ENCODE results near the gene FAT1.

Gene FAT1

DNA sequence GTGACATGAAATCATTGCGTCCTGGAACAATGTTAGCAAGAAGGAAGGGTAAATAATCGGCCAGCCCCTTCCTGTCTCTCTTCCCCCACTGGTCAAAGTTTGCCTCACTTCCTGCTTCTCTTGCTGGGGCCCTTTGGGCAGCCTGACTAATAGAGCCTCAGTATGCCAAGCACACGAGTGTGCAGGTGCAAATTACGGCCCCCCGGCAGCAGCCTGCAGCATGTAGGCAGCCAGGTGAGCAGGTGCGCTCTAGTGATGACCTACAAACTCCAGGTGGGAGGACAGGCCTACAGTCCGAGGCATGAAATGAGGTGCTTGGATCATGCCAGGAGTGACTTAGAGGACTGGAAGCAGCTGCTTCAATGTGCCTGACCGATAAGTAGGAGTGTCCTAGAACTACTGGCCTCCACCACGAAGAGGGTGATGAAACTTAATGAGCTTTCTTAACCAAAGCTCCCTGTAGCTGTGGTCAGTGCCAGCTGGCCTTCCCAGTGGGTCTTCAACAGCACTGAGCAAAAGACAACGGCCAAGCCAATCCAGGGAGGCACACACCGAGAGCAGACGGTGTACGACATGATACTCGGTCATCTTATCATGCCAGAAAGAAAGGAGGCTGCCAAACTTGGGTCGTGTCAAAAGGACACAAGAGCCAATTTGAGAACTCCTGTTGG lies 26.1 kb upstream of the FAT1 start:
- DNase-seq (ENCODE audit: low spot score): no peak

DNA sequence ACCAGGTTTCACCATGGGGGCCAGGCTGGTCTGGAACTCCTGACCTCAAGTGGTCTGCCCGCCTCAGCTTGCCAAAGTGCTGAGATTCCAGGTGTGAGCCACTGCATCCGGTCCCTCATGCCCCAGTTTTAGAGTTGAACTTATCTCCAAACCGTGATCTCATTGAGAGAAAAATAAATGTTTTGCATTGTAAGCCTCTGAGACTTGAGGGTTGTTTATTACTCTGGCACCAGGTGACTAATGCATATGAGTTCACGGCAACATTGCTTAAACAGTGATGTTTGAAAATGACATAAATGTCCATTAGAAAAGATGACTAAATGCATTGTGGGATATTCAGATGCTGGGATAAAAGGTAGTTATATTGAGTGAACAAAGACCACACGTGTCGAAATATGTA lies 22.9 kb upstream of the FAT1 start:
- no peak for DNase-seq (ENCODE audit: low spot score)

DNA sequence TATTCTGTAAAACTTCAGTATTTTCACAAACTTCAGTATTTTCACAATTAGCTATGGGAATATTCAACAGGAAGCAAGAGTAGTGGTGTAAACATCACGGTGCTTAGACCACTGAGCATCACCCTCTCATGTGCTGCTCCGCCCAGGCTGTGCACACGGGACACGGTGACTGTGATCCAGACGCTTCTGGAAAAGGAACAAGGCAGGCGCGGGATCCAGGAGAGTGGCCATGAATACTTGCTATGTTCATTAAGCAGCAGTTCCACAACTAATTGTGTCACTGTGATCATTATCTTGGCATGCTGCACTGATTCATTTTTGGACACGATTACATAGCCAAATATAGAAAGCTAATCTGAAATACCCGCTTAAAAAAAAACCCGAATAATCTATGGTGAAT lies 19.6 kb upstream of the FAT1 start:
- DNase-seq (ENCODE audit: low spot score): no peak

DNA sequence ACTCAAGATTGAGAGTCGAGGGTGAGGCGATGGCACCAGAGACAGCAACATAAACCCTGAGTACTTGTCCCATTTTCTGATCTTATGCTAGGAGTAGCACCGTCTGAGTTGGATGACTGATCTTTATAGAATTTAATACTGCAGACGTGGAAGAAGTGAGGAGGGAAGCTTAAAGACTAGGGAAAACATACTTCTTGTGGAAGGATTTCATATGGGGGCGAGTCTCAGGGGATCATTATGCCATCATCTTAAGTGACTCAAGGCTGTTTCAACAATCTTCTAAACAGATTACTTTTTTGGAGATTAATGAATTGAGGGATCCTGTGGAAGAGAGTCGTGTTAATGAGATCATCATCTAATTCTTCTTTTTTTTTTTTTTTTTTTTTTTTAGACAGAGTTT lies 17.2 kb upstream of the FAT1 start:
- no peak for DNase-seq (ENCODE audit: low spot score)

DNA sequence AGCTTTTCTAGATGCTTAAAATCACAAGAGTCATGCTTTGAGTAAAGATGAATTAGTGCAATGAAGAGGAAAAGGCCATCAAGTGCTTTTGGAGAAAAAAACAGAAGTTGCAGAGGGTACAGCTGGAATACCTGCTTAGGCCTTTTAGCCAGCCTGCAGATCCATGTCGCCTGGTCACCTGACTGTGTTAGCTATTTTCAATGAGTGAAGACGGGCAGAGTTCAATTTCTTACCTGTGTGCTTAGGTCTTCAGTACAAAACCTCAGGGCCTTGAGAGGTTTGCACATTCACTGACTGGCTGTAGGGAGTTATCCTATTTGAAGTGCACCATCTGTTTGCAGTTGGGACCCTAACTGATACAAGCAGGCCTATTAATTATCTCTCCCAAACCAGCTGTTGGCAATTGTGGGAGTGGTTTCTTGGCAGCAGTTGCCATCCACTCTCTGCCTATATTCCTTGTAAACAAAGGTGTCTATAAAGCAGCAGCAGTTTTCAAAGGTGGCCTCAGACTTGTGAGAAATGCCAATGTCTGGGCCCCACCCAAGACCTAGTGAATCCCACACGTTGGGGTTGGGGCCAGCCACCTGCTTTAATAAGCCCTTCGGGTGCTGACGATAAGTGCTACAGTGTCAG lies 16.3 kb upstream of the FAT1 start:
- DNase-seq (ENCODE audit: low spot score): peak; percentile 63

DNA sequence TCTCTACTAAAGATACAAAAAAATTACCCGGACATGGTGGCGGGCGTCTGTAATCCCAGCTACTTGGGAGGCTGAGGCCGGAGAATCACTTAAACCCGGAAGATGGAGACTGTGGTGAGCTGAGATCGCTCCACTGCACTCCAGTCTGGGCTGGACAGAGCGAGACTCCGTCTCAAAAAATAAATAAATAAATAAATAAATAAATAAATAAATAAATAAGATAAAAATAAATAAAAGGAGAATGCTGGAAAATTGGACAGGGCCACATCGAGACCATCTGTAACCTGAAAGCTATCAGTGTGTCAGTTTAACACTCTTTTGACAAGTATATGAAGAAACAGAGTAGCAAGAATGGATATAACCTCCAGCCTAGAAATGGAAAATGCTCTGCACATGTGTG lies 15.7 kb upstream of the FAT1 start:
- DNase-seq (ENCODE audit: low spot score): no peak

DNA sequence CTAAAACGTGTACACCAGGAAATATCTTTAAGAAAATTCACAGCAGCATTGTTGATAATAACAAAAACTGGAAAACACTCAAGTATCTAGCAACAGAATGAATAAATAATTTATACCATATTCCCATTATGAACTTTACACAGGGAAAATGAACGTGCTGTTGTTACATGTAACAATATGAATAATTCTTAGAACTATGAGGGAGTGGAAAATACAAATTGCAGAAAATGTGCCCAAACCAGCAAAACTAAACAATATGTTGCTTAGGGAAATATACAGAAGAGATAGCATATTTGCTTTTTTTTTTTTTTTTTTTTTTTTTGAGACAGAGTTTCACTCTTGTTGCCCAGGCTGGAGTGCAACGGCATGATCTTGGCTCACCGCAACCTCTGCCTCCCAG lies 14.8 kb upstream of the FAT1 start:
- no peak for DNase-seq (ENCODE audit: low spot score)

DNA sequence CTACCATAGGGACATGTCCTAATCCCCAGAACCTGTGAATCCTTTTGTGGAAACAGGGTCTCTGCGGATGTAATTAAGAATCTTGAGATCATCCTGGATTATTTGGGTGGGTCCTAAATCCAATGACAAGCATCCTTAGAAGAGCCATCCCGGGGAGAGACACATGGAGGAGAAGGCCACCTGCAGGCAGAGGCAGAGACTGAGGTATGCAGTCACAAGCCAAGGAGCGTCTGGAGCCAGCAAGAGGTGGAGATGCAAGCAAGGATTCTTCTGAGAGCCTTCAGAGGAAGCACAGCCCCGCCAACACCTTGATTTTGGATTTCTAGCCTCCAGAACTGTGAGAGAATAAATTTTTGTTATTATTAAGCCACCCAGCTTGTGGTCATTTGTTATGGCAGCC lies 13.8 kb upstream of the FAT1 start:
- no peak for DNase-seq (ENCODE audit: low spot score)

DNA sequence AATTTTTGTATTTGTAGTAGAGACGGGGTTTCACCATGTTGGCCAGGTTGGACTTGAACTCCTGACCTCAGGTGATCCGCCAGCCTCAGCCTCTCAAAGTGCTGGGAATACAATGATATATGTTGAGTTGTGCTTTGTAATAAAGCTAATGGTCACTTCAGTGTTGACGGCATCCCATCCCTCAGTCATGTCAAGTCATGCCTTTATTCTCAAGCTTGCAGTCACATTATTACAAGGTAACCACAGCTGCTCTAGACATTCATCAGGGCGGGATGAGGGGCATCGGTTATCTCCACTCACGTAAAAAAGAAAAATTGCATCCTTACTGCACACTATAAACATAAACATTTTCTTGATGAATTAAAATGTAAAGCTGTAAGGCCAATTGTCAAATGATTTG lies 12.8 kb upstream of the FAT1 start:
- no peak for DNase-seq (ENCODE audit: low spot score)

DNA sequence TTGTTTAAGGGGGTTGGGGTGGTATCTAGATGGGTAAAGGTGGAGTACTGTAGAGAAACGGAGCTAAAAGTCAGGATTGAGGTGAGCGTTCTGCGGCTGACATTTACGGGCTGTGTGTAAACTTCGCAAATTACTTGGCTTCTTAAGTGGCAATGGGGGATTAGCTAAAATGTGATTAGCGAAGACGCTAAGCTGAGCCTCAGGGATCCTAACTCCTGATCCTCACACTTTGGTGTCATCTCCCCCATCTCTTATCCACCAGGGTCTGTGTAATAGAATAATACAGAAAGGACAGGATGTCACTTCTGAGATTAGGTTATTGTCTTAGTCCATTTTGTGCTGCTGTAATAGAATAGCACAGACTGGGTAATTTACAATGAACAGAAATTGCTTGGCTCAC lies 10.6 kb upstream of the FAT1 start:
- DNase-seq (ENCODE audit: low spot score): no peak

DNA sequence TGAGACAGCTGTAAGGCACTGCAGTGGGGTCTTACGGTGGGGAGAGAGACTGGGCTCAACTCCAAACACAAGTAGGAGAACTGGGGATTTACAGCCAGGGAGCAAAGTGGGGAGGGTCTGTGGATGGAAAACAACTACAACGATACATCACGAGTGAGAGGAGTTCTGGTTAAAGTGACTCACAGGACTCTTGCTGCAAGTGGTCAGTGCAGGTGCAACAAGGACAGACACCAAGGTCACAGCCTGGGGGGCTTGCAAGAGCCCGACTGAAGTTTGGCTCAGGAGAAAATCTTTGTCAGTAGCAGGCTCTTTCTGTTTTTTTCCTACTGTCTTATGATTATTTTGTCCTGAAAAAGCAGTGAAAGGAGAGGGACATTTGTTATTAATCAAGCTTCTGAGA lies 10.1 kb upstream of the FAT1 start:
- DNase-seq (ENCODE audit: low spot score): no peak

DNA sequence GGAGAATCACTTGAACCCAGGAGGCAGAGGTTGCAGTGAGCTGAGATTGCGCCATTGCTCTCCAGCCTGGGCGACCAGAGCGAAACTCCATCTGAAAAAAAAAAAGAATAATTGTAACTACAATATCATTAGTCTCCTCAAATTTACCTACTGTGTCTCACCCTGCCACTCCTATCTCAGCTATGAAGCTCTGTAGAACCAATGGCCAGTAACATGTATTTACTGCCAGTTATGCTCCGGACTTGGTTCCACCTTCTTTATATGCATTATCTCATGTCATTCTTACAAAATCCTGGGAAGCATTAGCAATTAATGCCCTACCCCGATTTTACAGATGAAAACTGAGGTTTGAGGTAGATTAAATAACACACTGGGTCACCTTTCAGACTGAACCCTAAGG lies 7.0 kb upstream of the FAT1 start:
- no peak for DNase-seq (ENCODE audit: low spot score)

DNA sequence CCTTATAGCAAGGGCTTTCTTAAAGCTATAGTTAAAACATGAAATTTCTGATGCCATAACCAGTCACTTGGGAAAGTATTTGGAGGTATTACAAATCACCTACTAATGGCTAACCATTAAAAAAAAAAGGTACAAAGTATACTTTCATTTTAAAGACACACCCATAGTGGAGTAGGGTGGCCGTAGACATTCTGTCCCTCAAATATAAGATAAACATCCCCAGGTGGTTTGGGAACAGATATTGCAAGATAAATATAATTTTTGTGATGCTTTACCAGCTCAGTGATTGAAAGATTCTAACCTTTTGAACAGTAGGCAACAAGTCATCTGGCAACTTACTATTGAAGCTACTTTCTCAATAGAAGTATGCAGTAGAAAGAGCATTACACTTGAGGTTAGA lies 6.2 kb upstream of the FAT1 start:
- no peak for DNase-seq (ENCODE audit: low spot score)

DNA sequence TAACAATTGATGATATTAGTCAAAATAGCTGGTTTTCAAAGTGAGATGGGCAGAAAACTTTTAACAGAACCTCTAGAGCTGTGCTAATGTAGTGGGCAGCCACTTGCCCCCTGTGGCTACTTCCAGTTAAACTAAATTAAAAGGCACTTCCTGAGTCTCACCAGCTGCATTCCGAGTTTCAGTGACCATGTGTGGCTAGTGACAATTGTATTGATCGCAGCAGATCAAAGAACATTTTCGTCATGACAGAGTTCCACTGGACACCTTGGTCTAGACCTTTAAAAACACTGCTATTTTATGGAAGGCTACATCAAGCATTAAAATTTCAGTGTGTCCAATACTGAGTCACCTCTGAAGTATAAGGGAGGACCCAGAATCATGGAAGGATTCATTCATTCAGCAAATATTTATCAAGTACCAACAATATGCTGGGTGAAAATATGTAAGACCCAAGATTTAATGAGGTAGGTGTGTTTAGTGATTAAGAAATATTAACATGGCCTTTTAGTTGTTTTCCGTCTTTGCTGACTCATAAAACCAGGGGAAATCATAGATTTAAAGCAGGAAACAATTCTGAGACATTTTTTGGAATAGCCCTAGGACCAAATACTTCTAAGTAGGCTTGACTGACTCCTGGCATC lies 5.1 kb upstream of the FAT1 start:
- DNase-seq (ENCODE audit: low spot score): no peak

DNA sequence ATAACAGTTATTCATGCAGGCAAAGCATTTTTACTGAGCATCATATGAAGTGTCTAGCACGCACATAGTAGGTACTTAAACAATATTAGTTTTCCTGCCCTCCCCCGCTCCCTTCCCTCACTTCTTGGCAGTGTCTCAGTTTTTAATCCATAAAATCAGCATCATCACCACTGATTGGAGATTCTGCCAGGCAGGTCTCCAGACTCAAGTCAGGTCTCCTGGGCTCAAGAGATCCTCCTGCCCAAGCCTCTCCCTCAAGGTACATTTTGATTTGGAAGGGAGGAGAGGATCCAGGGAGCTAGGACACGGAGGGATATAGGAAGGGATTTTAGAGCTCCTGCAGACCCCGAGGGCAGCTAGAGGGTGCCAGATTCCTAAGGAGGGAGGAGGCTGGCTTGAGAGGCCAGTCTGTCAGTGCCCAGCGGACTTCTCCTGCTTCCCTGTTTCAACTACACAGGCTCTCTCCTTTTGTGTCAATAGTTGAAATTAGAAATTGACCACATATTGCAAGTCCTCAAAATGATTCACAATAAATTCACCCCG lies 4.4 kb upstream of the FAT1 start:
- DNase-seq (ENCODE audit: low spot score): no peak

DNA sequence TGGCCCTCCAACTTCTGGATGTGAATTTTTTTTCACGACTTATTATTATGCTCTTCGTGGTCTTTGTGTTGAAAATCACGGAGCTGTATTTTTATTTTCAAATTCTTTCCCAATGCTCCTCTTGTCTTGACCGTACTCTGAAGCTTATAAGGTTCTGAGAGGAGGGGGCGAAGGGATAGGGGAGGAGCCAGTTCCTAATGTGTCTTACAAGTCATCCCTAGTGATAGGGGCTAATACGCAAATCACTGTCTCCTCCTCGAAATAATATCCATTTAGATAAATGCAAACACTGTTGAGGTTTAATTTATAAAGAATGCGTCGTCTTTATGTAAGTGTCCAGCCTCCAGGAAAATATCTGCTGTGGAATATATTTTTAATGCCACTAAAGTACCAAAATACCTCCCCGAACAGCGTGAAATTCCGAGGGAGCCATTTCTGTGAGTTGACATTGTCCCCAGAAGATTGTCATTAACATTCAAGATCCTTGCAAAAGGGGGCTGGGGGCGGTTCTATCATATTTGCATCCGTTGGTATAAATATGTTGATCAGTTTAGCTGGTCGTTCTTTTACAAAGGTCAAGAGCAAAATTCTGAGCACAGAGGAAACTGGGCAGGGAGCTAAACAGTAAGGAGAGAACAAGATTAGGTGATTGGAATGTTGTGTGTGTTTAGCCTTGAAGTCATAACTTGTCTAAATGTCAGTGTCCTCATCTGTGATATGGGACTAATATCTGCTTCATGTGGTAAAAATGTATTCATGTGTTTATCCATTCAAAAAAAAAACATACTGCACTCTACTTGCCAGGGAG lies 3.7 kb upstream of the FAT1 start:
- DNase-seq (ENCODE audit: low spot score): no peak

DNA sequence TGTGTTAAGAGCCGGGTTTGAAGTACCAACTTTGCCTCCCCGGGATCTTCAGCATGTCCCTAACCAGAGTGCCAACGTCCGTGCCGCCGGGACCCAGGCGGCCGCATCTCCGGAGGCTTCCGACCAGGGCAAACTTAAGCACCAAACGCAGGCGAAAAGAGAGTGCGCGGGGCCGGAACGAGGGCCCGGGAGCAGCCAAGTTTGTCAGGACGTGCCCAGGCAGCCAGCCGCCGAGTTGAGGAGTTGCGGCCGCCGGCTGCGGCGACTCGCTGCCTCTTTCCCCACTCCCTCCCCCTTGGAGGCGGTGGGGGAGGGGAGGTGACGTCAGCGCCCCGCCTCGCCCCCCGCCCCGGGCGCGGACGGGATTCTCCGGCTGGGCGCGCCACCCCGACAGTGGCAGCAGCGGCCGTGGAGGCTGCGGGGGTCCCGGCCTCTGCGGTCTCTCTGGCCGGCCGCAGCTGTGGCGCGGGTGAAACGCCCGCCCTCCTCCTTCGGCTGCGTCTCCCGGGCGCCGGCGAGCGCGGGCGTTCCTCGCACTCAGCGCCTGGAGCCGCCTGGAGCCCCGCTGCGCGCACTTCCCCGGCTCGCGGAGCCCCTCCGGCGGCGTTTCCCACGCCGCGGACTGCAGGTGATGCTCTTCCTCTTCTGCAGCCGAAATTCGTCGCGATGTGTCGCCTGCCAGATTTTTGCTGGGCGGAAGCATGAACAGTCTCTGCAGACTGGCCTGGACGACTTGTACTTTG lies 2.9 kb upstream of the FAT1 start:
- DNase-seq (ENCODE audit: low spot score): no peak

DNA sequence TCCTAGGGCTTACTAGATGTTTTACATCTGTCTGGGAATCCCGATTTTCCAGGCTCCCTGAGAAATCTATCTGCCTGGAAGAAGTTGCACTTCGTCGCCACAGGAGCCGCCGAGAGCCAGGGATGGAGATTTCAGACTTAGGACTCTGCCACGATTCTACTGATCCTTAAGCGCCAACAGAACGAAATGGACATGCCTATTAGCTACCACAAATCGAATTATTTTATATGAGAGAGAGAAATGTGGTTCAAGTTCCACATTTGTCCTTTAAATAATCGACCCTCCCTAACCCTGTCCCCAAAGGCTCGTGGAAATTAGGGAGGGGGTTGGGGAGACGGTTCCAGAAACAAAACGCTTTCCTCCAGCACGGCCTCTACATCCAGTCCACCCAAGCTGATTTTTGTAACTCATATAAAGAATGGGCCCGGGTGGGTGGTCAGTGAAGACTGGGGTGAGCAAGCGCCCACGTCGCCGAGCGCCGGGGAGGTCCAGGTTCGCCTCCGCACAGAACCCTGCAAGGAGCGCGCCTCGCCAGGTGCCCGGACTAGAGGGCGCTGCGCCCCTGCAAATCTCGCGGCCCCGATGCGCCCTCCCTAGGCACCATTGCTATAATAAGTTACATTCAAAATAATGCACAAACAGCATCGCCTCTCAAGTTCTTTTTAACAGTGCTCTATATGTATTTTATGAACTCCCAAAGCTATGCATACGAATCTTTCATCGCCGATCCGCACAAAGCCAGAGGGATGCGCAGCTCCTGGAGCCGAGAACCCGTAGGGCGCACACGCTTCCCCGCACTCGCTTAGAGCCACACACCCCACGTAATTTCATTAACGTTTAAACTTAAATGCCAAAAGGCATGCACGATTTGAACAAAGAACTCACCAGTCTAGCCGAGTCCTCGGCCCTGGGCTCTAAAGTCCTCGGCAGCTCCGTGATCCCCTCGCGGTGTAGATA lies 2.1 kb upstream of the FAT1 start:
- DNase-seq (ENCODE audit: low spot score): peak; percentile 29

DNA sequence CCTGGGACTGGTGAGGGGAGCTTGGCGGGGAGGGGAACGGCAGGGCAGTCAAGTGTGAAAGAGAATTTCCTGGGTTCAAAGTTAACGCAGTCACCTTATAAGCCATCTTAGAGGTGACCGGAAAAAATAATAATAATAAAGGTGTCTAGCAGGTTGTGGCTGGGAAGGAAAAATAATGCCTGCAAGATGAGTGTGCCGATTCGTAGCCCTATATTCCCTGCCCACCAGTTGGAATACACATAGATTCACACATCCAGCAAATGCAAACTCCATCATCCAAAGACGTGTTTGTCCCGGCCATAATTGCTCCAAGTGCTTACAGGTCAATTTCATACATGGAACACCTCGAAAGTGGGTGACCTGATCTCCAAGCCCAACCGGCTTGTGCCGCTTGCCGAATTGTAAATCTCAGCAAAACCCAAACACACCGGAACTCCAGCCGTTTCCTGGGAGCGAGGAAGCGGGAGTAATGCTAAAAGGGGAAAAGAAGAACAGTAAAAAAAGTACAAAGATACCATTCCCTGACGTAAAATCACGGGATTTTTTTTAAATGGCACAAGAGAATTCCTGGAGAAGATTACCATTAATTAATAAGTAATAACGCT lies 1.3 kb upstream of the FAT1 start:
- no peak for DNase-seq (ENCODE audit: low spot score)

Data from hematopoietic multipotent progenitor cell treated with erythropoietin and hydrocortisone succinate and interleukin-3 and kit ligand, for 15 days (in vitro differentiated cells).